GM10847 (cell line): Measurements from ENCODE around the gene AKR1E2.

Source experiments
- POLR2A ChIP-seq: IDR thresholded peaks from 2 replicates; pipeline ENCODE4 v1.6.1; 2011; ENCODE audit not compliant: insufficient read length; ENCODE audit errors: extremely low read depth

Gene AKR1E2

DNA sequence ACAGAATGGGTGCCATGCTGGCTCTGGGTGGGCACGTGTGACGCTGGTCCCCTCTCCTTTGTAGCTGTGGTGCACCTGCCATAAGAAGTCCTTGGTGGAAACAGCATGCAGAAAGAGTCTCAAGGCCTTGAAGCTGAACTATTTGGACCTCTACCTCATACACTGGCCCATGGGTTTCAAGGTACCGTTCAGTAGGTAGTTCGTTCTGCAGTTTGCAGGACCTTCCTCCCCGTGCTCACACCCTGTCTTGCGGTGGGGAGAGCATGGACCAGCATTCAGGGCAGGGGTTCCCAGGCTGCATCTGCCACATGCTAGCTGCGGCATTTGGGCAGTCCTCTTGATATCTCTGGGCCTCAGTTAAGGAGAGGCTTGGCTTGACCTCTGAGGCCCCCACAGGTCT, 7.3 kb downstream of the AKR1E2 start:
- TF ChIP-seq POLR2A = no peak

DNA sequence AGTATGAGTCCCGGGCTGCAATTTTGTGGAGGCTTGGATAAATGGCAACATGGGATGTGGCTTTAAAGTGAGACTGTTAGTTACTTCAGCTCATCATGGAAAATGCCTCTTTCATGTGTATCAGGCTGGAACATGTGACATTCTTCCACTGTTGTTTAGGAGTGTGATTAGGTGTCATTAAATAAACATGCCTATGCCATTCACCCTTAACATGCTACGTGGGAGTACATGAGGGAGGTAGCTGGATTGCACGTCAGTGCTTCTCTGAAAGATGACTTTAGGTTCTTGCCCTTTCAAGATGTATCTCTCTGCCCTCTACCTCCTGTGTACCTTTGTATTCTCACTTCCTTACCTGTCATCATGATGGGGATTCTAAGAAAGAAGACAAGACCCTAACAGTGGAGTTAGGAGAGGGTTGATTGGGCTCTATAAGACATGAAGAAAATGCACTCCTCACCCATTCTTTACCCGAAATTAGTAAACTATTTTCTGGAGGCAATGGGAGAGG, 8.9 kb downstream of the AKR1E2 start:
- no peak for TF ChIP-seq POLR2A

GRCh38 chr10:4835494-4835918, 9.5 kb downstream of the AKR1E2 start:
- no peak for TF ChIP-seq POLR2A

- TF ChIP-seq POLR2A = no peak
Measured at GRCh38 chr10:4836416-4836969, 10.5 kb downstream of the AKR1E2 start.

GRCh38 chr10:4837551-4837950, 11.5 kb downstream of the AKR1E2 start:
- no peak for TF ChIP-seq POLR2A

- TF ChIP-seq POLR2A = no peak
Measured at GRCh38 chr10:4838743-4839142, 12.7 kb downstream of the AKR1E2 start.

DNA sequence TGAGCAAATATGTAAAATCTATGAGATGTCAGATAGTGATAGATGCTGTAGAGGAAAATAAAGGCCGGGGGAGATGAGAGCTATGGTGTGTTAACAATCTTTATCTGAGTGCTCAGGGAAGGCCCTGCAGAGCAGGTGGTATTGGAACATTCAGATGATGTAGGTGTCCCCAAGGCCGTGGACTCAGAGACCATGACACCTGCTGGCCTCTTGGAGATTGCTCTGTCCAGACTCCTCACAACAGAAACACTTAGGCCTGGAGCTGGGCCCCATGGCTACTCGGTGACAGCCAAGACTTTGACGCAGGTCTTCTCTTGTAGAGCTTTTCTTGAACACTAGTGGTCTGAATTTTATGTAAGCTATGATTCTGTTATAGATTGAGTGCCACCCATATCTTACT, 13.3 kb downstream of the AKR1E2 start:
- no peak for TF ChIP-seq POLR2A

DNA sequence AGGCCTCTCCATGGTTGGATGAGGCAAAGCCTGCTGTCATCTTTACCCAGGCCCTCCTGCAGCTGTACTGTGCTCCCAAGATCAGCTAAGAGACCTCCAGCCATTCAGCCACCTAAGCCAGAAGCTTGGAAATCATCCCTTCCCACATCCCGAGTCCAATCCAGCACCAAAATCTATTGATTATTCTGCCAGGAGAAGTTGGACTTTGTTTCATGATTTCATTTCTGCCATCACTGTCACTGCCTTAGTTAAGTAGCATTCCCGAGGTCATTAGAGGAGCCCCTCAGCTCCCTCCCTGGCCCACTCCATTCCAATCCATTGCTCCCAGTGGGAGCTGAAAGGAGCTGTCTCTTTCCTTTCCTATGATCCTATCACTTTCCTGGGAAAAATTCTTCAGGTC, 14.1 kb downstream of the AKR1E2 start:
- TF ChIP-seq POLR2A = no peak

GRCh38 chr10:4843525-4844180, 17.6 kb downstream of the AKR1E2 start:
- no peak for TF ChIP-seq POLR2A

DNA sequence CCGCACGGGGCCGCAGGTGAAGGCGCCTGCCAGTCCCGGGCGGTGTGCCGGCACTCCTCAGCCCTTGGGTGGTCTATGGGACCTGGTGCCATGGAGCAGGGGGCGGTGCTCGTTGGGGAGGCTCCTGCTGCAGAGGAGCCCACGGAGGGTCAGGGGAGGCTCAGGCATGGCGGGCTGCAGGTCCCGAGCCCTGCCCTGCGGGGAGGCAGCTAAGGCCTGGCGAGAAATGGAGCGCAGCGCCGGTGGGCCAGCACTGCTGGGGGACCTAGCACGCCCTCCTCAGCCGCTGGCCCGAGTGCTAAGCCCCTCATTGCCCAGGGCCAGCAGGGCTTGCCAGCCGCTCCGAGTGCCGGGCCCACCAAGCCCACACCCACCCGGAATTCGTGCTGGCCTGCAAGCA, 18.9 kb downstream of the AKR1E2 start:
- no peak for TF ChIP-seq POLR2A

- no peak for TF ChIP-seq POLR2A
Measured at GRCh38 chr10:4845766-4846165, 19.8 kb downstream of the AKR1E2 start.

GRCh38 chr10:4846775-4847174, 20.8 kb downstream of the AKR1E2 start:
- TF ChIP-seq POLR2A = no peak

DNA sequence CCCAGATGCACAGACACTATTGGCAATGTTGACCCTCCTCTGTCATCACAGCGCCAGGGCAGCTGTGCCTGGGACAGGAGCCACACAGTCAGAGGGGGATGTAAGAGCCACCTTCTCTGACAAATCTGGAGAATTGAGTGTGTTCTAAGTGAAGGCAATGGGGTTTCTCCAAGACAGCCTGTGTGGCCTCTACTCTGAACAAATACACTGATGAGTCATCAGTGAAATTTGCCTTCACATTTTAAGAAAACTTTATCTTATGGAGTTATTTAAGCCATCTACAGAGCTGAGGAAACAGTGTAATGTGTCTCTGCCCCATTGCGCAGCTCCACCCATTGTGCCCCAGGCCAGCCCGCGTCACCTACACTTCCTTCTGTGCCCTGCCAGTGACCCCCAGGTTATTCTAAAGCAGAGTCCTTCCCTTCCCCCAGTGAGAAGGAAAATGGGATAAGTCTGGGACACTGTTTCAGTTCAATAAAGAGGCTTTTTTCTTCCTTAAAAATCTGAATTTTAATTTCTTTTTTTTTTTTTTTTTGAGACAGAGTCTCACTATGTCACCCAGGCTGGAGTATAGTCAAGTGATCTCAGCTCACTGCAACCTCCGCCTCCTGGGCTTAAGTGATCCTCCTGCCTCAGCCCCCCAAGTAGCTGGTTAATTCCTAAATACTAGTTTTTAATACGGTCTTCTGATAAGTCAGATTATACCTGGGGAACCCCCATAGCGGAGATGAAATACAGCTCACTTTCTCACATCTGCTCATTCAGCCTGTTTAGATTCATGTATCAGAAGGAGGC, 21.8 kb downstream of the AKR1E2 start:
- no peak for TF ChIP-seq POLR2A

- TF ChIP-seq POLR2A = no peak
Measured at GRCh38 chr10:4848356-4849041, 22.5 kb downstream of the AKR1E2 start.

DNA sequence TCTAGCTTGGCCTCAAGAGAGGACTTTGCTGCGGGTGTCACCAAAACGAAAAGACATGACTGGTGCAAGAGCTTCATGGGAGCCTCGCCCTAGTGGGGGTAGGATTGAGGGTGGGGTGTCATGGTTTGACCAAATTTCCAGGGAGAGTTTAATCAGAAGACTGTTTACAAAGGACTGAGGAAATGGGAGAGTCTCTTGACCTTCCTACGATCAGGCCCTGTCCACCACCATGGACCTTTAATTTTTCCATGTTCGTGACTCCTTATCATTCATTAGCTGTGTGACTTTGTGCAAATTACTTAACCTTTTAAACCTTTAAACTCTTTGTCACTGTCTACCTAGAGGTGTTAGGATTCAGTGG, 23.0 kb downstream of the AKR1E2 start:
- TF ChIP-seq POLR2A = no peak
